HG02678 (cell line): ENCODE data around the gene TMEM247.
"Not testable (repeated sequence)": the region's sequence is repeated elsewhere in the genome, so short reads cannot be mapped to it uniquely, and the experiment has no call there.

Experiments used
- ATAC-seq: cut with Tn5 transposase; IDR thresholded peaks from one replicate; pipeline ENCODE4 v1.9.1; 2021; ENCODE audit warnings: mild to moderate bottlenecking, moderate library complexity; ENCODE audit not compliant: unreplicated experiment

TMEM247 gene

DNA sequence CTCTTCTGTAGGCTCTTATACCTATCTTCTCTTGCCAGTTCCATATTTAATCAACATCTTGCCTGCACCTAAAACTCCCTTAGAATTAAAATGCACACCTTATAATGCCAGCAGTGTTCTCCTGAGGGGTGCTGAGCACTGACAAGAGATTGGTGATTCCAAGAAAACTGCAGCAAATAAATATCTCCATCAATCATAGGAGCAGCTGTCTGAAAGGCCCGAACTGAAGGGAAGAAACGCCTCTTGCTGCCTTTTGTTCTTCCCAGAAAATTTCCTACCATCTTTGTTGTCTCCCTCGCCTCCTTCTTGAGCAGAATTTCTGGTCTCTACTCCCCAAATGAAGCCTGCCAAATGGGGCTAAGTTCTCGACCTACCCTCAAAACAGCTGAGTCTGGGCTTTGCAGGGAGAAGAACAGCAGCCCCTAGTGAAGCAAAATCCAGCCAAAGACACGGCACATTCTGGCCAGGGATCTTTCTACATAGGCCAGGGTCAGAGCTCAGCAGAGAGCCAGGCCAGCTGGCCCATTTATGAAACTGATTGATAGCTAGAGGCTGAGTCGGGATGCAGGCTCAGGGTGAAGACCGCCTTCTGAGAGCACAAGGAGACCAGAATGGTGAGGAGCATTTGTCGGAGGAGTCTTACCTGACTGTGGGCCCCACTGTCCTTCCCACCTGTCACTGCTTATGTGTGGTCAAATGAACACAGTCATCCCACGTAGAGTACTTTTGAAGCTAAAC lies 20.4 kb upstream of the TMEM247 start:
- no peak for ATAC-seq

DNA sequence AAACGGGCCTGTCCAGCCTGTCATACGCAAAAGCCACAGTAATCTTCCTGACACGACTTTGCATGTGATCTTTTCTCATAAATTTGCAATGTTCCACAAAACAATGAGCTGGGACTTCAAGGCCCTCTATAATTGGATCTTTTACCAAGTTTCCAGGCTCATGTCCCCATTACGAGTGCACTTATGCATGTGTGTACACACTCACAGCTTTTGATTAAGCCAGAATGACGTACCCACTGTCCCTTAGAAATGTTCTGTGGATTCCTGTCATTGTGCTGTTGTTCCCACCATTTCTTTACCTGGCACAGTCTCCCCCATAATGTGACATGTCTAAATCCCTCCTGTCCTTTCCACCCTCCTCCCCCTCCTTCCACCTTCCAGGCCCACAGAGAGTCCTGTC lies 19.7 kb upstream of the TMEM247 start:
- ATAC-seq: no peak

DNA sequence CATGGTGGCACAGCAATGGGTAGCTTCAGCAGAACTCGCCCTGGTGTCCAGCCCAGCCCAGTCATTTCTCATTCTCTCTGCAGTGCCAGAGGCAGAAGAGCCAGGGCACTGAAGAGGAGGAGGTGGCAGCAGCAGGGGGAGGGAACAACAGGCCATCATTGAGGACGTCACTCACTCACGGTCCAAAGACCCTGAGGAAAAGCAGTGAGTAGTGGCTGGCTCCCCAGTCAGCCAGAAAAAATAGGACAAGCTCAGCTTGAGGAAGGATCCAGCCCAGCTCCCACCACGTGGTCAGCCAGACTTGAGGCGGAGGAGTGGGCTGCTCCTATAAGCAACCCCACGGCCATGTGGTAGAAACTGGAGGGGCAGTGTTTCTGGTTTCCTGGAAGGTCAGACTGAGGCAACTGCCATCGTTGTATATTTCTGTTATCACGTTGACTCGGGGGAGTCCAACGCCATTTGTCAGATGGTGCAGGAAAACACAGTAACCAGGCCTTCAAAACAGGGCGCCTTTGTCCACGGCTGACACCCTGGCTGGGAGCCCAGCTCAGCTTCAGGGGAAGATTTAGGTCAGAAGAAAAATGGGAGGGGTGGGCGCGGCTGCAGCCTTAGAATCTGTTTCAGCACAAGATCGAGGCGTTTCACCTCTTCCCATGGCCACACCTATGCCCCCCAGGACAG lies 19.0 kb upstream of the TMEM247 start:
- no peak for ATAC-seq

DNA sequence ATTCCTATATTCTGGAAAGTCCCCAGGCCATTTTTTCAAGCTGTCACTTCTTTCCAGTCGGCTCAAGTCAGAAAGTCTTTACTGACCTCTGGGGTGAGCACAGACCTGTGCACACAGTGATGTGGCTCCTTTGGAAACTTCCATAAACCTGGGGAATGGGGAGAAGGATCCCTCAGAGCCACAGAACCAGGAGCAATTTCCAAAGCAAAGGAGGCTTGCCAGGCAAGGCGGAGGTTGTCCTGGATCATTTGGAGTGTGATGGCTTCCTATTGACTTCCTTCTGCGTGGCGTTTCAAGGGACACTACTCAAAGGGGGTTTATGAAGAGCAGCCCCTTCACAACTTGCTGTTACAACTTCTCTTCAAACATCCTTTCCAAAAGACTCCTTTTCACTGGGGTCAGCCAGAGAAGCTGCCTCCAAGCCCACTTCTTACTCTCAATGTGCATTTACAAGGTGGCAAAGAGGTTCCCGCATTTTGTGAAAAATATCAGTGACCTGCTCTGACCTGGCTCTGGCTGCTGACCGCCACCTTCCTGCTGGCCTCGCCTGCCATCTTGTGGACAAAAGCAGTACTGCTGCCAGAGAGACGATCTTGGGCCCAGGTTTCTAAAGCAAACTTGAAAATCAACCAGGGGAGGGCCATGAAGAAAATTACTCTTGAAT lies 18.2 kb upstream of the TMEM247 start:
- peak; percentile 65 for ATAC-seq

DNA sequence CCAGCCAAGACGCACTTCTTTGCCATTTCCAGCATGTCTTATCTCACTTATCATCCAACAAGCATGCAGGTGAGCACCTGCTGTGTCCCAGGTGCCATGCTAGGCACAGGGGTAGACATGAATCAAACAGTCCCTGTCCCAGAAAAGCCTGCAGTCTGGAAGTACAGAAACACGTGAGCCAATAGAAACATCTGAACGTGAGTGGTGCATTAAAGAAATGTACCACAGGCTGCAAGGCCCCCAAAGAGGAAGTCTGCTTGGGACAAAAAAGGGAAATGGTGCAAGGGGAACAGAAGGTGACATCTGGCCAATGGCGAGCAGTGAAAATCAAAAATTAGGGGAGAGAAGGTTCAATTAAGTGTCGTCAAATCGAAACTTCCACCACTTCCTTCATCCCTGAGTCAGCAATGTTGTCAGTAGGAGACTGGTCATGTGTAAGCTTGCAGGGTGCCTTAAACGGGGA lies 17.6 kb upstream of the TMEM247 start:
- peak; percentile 22 for ATAC-seq

DNA sequence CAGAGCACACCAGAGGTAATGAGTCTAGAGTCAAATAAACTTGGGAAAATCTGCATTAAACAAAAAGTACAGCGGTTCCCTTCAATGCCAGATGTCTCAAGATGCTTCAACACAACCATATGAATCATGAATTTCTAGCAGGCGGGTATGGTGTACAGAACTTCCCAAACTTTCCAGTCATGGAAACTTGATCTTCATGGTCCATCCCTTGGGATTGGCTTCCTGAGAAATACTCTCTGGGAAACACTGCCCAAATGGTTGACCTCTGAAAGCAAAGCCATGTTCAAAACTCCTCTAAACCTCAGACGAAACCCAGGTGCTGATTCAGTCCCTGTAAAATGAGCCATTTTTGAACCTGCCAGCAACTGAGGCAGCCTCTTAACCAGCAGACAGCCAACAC lies 16.4 kb upstream of the TMEM247 start:
- ATAC-seq: no peak

DNA sequence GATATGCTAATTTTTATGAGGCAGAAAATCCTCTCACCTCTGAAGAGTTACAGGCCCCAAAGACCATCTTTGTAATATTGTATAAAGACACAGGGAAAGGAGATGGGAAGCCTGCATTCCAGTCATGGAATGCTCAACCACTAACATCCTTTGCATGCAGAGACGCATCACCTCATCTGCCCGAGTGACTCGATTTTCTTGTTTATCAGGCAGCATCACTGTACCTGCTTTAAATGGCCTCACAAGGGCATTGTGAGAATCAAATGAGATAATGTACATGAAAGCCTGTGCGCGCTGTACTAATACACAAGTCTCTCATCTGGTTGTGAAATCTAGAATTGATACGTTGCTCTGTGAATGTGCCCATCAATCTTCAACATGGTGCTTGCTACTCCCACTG lies 10.2 kb upstream of the TMEM247 start:
- no peak for ATAC-seq

DNA sequence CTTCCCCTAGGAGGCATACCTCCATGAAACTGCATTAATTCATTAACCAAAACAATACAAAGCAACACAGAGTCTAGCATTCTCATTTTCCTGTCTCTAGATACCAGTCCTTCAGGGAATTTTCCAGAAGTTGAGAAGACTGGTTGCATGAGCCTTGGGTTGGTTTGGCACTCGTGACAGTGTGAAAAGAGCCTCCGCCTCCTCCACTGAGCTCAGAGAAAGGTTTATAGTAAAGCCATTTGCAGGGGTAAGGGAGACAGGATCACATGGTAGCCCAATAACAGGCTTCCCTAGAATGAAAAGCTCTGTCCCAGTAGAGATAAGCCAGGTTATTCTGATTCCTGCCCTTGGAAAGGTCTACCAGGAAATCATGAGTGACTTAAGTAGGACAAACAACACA lies 9.7 kb upstream of the TMEM247 start:
- no peak for ATAC-seq

DNA sequence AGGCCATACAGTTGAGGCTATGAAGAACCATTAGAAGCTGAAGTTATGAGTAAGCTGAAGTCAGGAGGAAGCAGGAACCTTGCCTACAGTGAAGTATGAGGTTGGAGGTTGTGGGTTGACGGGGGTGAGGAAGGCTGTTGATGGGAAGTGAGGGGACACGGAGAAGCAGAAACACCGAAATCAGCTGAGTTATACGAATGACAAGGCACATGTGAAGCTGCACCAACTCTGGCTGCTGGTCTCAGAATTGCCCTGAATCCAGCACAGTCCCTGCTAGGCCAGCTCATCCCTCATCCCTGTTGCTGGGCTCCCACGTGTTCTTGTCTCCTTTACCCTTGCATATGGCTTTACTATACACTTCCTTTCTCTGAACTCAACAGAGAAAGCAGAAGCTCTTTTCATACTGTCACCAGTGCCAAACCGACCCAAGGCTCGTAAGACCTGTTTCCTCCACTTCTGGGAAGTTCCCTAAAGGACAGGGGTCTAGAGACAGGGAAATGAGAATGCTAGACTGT lies 9.2 kb upstream of the TMEM247 start:
- ATAC-seq: no peak

DNA sequence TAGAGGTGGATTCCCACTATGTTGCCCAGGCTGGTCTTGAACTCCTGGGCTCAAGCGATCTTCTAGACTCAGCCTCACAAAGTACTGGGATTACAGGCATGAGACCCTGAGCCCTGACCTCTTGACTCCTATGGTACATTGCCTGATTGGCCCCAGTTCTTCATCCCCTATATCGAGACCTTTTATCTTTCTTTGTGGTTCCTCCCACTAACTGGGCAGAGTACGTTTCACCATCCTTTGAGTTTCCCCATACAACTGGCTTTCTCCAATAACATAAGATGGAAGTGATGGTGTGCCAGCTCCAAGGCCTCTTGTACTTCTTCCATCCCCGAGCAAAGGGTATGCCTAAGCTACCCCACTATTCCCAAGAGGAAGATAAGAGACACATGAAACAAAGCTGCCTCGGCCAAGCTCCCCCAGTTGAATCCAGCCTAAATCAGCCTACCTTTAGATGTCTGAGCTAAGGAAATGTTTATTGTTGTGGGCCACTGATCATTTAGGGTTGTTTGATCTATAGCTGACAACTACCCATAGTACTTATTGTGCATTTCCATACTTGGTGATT lies 8.3 kb upstream of the TMEM247 start:
- ATAC-seq: no peak

DNA sequence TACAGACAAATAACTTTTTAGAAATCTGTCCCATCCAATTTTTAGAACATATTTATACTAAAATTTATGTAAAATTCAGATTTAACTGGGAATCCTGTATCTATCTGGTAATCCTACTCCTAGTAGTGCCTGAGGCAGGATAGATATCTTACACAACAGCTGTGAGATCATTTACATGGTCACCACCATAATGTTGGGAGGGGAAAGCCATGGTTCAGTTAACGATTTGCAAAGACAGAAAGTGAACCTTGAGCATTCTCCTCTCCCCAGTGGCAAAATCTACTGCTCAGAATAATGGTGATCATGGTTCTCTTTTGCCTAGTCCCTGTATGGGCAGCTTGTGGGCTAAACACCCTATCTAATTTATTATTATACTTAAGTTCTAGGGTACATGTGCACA lies 7.7 kb upstream of the TMEM247 start:
- no peak for ATAC-seq

DNA sequence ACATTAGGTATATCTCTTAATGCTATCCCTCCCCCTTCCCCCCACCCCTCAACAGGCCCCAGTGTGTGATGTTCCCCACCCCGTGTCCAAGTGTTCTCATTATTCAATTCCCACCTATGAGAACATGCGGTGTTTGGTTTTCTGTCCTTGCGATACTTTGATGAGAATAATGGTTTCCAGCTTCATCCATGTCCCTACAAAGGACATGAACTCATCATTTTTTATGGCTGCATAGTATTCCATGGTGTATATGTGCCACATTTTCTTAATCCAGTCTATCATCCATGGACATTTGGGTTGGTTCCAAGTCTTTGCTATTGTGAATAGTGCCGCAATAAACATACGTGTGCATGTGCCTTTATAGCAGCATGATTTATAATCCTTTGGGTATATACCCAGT lies 7.2 kb upstream of the TMEM247 start:
- ATAC-seq: not testable (repeated sequence)

DNA sequence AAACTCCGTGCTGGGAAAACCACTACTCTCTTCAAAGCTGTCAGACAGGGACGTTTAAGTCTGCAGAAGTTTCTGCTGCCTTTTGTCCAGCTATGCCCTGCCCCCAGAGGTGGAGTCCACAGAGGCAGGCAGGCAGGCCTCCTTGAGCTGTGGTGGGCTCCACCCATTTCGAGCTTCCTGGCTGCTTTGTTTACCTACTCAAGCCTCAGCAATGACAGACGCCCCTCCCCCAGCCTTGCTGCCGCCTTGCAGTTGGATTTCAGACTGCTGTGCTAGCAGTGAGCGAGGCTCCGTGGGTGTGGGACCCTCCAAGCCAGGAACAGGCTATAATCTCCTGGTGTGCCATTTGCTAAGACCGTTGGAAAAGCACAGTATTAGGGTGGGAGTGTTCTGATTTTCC lies 1.9 kb upstream of the TMEM247 start:
- not testable (repeated sequence) for ATAC-seq

DNA sequence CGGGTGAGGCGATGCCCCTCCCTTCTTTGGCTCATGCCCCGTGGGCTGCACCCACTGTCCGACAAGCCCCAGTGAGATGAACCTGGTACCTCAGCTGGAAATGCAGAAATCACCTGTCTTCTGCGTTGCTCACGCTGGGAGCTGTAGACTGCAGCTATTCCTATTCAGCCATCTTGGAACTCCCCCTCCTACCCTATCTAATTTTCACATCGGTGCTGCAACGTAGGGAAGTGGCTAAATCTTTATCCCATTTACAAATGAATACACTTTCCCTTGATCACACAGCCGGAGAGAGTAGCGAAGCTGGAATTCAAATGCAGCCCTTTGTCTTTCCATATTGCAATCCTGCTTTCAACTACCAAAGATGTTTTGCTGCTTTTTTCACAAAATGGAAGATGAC lies 1.4 kb upstream of the TMEM247 start:
- ATAC-seq: no peak

DNA sequence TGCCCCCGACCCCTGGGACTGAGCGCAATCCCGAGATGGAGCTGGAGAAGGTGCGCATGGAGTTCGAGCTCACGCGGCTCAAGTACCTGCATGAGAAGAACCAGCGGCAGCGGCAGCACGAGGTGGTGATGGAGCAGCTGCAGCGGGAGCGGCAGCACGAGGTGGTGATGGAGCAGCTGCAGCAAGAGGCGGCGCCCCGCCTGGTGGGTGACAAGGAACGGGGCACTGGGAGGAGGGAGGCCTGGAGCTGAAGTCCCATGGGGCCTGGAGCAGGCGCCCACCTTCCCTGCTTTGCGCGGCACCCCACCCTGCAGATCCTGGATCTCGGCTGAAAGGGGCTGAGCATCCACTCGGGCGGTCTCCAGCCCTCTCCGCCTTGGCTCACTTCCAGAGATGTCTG lies 1.2 kb downstream of the TMEM247 start:
- ATAC-seq: no peak

DNA sequence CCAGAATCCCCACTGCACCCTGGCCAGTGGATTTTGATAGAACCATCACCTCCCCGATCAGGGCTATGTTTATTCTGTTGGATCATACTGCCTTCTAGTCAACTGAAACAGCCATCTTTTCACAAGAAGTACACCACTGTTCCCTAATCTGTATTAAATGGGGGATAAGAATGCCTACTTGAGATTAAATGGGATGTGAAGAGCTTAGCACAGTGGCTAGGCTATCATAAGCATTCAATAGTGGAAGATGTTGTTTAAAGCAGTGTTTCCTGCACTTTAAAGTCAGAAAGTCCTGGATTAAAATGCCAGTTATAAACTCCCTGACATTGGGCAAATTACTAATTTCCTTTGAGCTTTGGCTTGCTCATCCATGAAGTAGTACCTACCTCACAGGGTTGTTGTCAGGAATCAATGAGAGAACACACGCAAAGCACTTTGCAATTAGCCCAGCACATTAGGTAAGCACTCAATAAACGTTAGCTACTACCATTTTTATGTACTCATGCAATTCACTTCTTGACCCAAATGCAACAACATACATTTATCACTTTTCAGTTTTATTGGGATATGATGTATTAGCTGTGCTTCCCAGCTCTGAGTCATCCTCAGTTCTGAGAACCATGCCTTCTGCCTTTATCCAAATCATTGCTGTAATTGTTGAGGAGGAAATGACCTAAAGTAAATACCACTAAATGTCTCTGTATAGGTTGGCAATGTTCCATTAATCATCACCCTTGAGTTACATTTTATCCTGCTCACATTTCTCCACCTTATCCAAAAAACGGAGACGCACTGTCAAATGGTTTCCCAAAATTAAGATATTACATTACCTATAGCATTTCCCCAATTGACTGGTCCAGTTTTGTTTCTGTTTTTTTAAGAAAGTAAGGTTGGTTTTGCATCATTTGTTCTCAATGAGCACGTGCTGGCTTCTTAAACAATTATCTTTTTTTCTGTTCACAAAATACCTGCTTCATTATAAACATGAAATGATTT lies 2.1 kb downstream of the TMEM247 start:
- no peak for ATAC-seq

DNA sequence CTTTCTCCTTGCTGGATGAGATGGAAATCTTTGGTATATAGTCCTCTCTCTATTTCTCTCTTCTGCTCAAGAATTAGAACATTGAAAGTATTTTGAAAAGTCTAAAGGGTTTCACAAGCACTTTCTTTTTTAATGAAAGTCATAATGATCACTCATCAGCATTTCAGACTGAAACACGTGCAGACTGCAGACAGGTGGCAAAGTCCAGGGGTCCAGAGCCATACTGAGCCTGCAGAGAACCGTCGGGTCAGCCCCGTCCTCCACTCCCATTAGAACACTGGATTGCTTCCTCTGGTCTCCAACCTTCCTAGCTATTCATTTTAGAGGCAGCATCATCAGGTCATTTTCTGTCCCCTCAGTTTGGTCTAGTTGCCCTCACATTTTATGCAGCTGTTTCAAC lies 3.1 kb downstream of the TMEM247 start:
- no peak for ATAC-seq

DNA sequence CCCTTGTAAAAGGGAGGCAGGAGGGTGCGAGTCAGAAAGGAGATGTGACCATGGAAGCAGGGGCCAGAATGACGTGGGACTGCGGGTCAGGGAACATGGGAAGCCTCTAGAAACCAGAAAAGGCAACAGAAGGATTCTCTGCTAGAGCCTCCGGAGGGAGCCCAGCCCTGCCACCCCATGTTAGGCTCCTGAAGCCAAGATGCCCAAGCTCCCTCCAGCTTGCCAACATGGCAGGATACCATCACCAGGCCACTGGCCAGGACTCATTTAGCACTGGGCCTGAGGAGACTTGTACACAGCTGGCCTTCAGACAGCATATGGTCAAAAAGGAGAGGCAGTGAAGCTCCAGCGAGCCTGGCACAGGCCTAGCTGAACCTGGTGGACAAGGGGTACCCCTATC lies 5.6 kb downstream of the TMEM247 start:
- no peak for ATAC-seq

DNA sequence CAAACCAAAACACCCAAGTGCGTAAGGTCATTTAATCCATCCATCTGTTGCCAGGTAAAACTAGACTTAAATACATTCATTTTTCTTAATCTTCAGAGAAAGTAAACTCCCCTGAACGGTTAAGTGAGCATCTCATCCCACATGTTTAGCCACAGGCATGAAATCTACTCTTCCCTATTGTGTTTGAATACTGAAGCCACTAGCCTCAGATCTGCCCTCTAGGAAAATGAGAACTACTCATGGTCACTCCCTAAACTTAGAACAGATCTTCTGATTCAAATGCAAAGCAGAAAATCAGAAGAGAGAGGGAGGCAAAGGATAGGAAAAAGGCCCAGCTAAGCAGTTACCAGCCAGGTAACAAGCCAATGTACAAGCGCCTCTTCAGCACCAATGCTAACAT lies 7.1 kb downstream of the TMEM247 start:
- ATAC-seq: no peak

DNA sequence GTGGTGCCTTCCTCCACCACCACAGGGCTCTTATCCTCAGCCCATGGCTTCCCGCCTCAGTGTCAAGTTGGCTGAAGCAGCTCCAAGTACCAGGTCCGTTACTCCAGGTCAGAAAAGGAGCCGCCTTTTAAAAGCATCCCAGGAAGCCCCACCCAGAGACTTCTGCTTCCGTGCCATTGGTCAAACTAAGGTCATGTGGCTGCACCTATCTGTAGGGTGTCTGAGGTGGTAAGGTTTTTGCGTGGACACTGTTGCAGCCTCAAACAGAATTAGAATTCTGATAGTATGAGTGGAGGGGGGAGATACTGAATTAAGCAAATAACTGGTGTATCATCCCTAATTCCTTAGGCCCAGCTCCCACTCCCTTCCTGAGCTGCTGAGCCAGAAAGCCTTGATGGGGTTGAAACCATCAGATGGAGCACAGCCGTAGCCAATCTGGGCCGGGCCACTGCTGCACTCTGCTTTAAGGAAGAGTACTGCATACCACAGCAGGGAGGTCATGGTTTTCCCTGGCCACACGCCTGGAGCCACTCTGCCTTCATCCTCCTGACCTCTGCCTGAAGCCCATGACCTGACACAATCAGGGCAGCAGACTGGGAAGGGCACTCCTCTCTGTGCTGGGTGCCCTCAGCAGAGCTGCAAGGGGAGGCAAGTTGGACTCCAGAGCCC lies 8.4 kb downstream of the TMEM247 start:
- ATAC-seq: no peak
